H9 (cell line): ENCODE data around the gene SNPH. TPM values are rescaled to one million over a fixed set of nuclear protein-coding genes. Genes with fewer than 3 reads are reported as not detected.

Experiments
- DNase-seq: peaks from one replicate; pipeline ENCODE4 v3.0.0-alpha.2; 2017
- H2AFZ ChIP-seq: one replicate; pipeline ENCODE4 v1.6.1; 2013; ENCODE audit warnings: mild to moderate bottlenecking, low read length, control low read depth, moderate library complexity
- H2AK5ac ChIP-seq: 2 replicates; pipeline ENCODE4 v1.6.1; 2013; ENCODE audit warnings: low read length, control low read depth, mixed read lengths; ENCODE audit not compliant: insufficient read length
- H2BK120ac ChIP-seq: one replicate; pipeline ENCODE4 v1.6.1; 2013; ENCODE audit warnings: low read depth, mild to moderate bottlenecking, low read length, control low read depth, inconsistent platforms; ENCODE audit not compliant: poor library complexity, severe bottlenecking
- H2BK12ac ChIP-seq: 2 replicates; pipeline ENCODE4 v1.6.1; 2013; ENCODE audit warnings: low read length, control low read depth, mixed read lengths, low read depth; ENCODE audit not compliant: insufficient read length
- H2BK15ac ChIP-seq: 2 replicates; pipeline ENCODE4 v1.6.1; 2013; ENCODE audit warnings: low read depth, low read length, control low read depth
- H2BK20ac ChIP-seq: one replicate; pipeline ENCODE4 v1.6.1; 2013; ENCODE audit warnings: low read depth, mild to moderate bottlenecking, low read length, control low read depth, inconsistent platforms; ENCODE audit not compliant: poor library complexity, severe bottlenecking
- H2BK5ac ChIP-seq: 2 replicates; pipeline ENCODE4 v1.6.1; 2013; ENCODE audit warnings: low read length, control low read depth, mixed read lengths; ENCODE audit not compliant: insufficient read length
- H3K14ac ChIP-seq: 2 replicates; pipeline ENCODE4 v1.6.1; 2013; ENCODE audit warnings: low read length, control low read depth; ENCODE audit not compliant: insufficient read depth
- H3K18ac ChIP-seq: 2 replicates; pipeline ENCODE4 v1.6.1; 2013; ENCODE audit warnings: low read depth, mild to moderate bottlenecking, mixed read lengths, low read length, control low read depth; ENCODE audit not compliant: insufficient read length
- H3K23ac ChIP-seq: 2 replicates; pipeline ENCODE4 v1.6.1; 2013; ENCODE audit warnings: low read length, control low read depth, mixed read lengths, low read depth; ENCODE audit not compliant: insufficient read length
- H3K23me2 ChIP-seq: 2 replicates; pipeline ENCODE4 v1.6.1; 2013; ENCODE audit warnings: low read depth, mild to moderate bottlenecking, mixed read lengths, low read length, control low read depth; ENCODE audit not compliant: insufficient read length, poor library complexity, severe bottlenecking
- H3K27ac ChIP-seq: 2 replicates; pipeline ENCODE4 v1.5.1; 2013; ENCODE audit warnings: low read length, control low read depth, mixed read lengths, low read depth; ENCODE audit not compliant: insufficient read length
- H3K27me3 ChIP-seq: 2 replicates; pipeline ENCODE4 v1.6.1; 2013; ENCODE audit warnings: low read length, control low read depth, inconsistent platforms; ENCODE audit not compliant: insufficient read depth
- H3K4ac ChIP-seq: 2 replicates; pipeline ENCODE4 v1.6.1; 2013; ENCODE audit warnings: low read depth, mild to moderate bottlenecking, control low read depth, inconsistent platforms, low read length, moderate library complexity
- H3K4me1 ChIP-seq: 2 replicates; pipeline ENCODE4 v1.6.1; 2013; ENCODE audit warnings: low read length, control low read depth, inconsistent platforms; ENCODE audit not compliant: insufficient read depth
- H3K4me2 ChIP-seq: 2 replicates; pipeline ENCODE4 v1.6.1; 2013; ENCODE audit warnings: low read length, control low read depth, mixed read lengths; ENCODE audit not compliant: insufficient read length, insufficient read depth
- H3K56ac ChIP-seq: 2 replicates; pipeline ENCODE4 v1.6.1; 2013; ENCODE audit warnings: low read depth, mild to moderate bottlenecking, mixed read lengths, low read length, control low read depth; ENCODE audit not compliant: insufficient read length
- H3K79me1 ChIP-seq: 2 replicates; pipeline ENCODE4 v1.6.1; 2013; ENCODE audit warnings: low read depth, mild to moderate bottlenecking, moderate library complexity, low read length, control low read depth, inconsistent platforms; ENCODE audit not compliant: insufficient read depth, poor library complexity, severe bottlenecking
- H3K79me2 ChIP-seq: 2 replicates; pipeline ENCODE4 v1.6.1; 2013; ENCODE audit warnings: low read length, control low read depth, inconsistent platforms; ENCODE audit not compliant: insufficient read depth
- H3K9ac ChIP-seq: 2 replicates; pipeline ENCODE4 v1.6.1; 2013; ENCODE audit warnings: low read length, control low read depth, mixed read lengths; ENCODE audit not compliant: insufficient read length; ENCODE audit errors: extremely low read depth
- H3K9me3 ChIP-seq: one replicate; pipeline ENCODE4 v1.6.1; 2013; ENCODE audit warnings: low read depth, low read length, inconsistent platforms; ENCODE audit not compliant: control insufficient read depth
- H3T11ph ChIP-seq: one replicate; pipeline ENCODE4 v1.6.1; 2013; ENCODE audit warnings: mild to moderate bottlenecking, low read length, control low read depth, inconsistent platforms
- H4K20me1 ChIP-seq: one replicate; pipeline ENCODE4 v1.6.1; 2013; ENCODE audit not compliant: control insufficient read depth, insufficient read length, insufficient read depth
- H4K5ac ChIP-seq: 2 replicates; pipeline ENCODE4 v1.6.1; 2013; ENCODE audit warnings: low read depth, mild to moderate bottlenecking, mixed read lengths, low read length, control low read depth; ENCODE audit not compliant: insufficient read length
- H4K8ac ChIP-seq: replicated peaks from 2 replicates; pipeline ENCODE4 v1.6.1; 2013; ENCODE audit warnings: low read length, control low read depth, mixed read lengths, low read depth; ENCODE audit not compliant: insufficient read length
- H4K91ac ChIP-seq: 2 replicates; pipeline ENCODE4 v1.6.1; 2013; ENCODE audit warnings: low read depth, mild to moderate bottlenecking, moderate library complexity, mixed read lengths, low read length, control low read depth; ENCODE audit not compliant: insufficient read length
- H3K27ac Mint-ChIP-seq, 3 experiments: 2 replicates in 2 of 3; 3 replicates in 1 of 3; pipeline ENCODE4 v1.8.0; 2020 to 2021; ENCODE audit warnings: mixed read lengths in 3 of 3, mild to moderate bottlenecking in 1 of 3, moderate library complexity in 1 of 3
- H3K27me3 Mint-ChIP-seq: 2 replicates; pipeline ENCODE4 v1.8.0; 2021; ENCODE audit warnings: low read depth, mild to moderate bottlenecking, moderate library complexity, mixed read lengths
- H3K36me3 Mint-ChIP-seq, 3 experiments: 2 replicates in 2 of 3; 3 replicates in 1 of 3; pipeline ENCODE4 v1.8.0; 2020 to 2021; ENCODE audit warnings: low read depth in 3 of 3, mixed read lengths in 3 of 3; ENCODE audit not compliant: insufficient read depth in 1 of 3
- H3K4me1 Mint-ChIP-seq, 2 experiments: 2 replicates each; pipeline ENCODE4 v1.8.0; 2020; ENCODE audit warnings: mixed read lengths in 2 of 2
- H3K4me3 Mint-ChIP-seq, 2 experiments: 2 replicates in 1 of 2; 3 replicates in 1 of 2; pipeline ENCODE4 v1.8.0; 2020 to 2021; ENCODE audit warnings: mild to moderate bottlenecking in 2 of 2, mixed read lengths in 2 of 2, moderate library complexity in 1 of 2
- H3K9me3 Mint-ChIP-seq, 2 experiments: 2 replicates in 1 of 2; 3 replicates in 1 of 2; pipeline ENCODE4 v1.8.0; 2020; ENCODE audit warnings: mild to moderate bottlenecking in 2 of 2, mixed read lengths in 2 of 2, moderate library complexity in 1 of 2
- CTCF ChIP-seq: fragments of 200-600 bp; sonication (generic); conservative IDR thresholded peaks from 3 replicates; pipeline ENCODE4 v1.8.0; 2021; ENCODE audit warnings: antibody characterized with exemption, mild to moderate bottlenecking
- WGBS: extraction: QIAGEN DNeasy Blood & Tissue Kit; methylation state at CpG from one replicate; pipeline ENCODE4 v1.1.7; 2013; ENCODE audit warnings: missing lambda C conversion rate, low lambda C conversion rate, mixed read lengths; ENCODE audit not compliant: insufficient read length; ENCODE audit errors: extremely low coverage; 5-methylcytosine and 5-hydroxymethylcytosine counted together
- total RNA-seq: library from RNA; stranded (reverse); gene quantifications from 2 replicates; pipeline ENCODE4 v1.2.1, GENCODE V29; 2021

Gene SNPH
- total RNA-seq, 1 experiment from 2014 or later, result 1.8 TPM

GRCh38 chr20:1265226-1265915 lies 723 bp upstream of the SNPH start:
- no peak overlapping the region for H2BK20ac ChIP-seq
- H3K4me3 Mint-ChIP-seq, result peak overlapping the region; percentile 71 to 87
- no peaks in the 10 kb centered on the region for H3K9me3 ChIP-seq
- no peak overlapping the region for H2AK5ac ChIP-seq
- H2BK5ac ChIP-seq, result no peak overlapping the region
- H3T11ph ChIP-seq, result no peak overlapping the region
- H4K5ac ChIP-seq, result no peak overlapping the region
- no peak for TF ChIP-seq CTCF
- no peak for DNase-seq
- no peaks in the 10 kb centered on the region for H3K79me1 ChIP-seq
- no peaks in the 10 kb centered on the region for H4K20me1 ChIP-seq
- no peak overlapping the region for H3K14ac ChIP-seq
- H3K4me1 ChIP-seq, result no peaks in the 10 kb centered on the region
- no peak overlapping the region for H3K18ac ChIP-seq
- WGBS, result no CpG with 5 or more reads among the region's 4 CpGs
- H3K9ac ChIP-seq, result no peak overlapping the region
- H3K23ac ChIP-seq, result no peak overlapping the region
- H3K36me3 Mint-ChIP-seq, result no peaks in the 10 kb centered on the region
- H3K27ac ChIP-seq, result no peak overlapping the region
- H3K27me3 Mint-ChIP-seq, result peaks cover 28% of the 10 kb centered on the region
- no peak overlapping the region for H2BK120ac ChIP-seq
- H3K27me3 ChIP-seq, result no peaks in the 10 kb centered on the region
- H2BK15ac ChIP-seq, result no peak overlapping the region
- no peaks in the 10 kb centered on the region for H3K23me2 ChIP-seq
- H2AFZ ChIP-seq, result no peak overlapping the region
- H3K27ac Mint-ChIP-seq, result no peak overlapping the region
- peaks cover 16 to 27% of the 10 kb centered on the region in 2 experiments for H3K4me1 Mint-ChIP-seq
- no peak overlapping the region for H4K91ac ChIP-seq
- no peaks in the 10 kb centered on the region for H3K79me2 ChIP-seq
- peak overlapping the region; percentile 43 for H3K4me2 ChIP-seq
- no peak overlapping the region for H3K56ac ChIP-seq
- no peak overlapping the region for H3K4ac ChIP-seq
- H4K8ac ChIP-seq, result no peak overlapping the region
- no peaks in the 10 kb centered on the region; a peak in 1 of 5 replicates for H3K9me3 Mint-ChIP-seq
- no peak overlapping the region for H2BK12ac ChIP-seq
